MM.1S (cell line): ENCODE measurements around the gene GPS1.

Experiments used
- EZH2 ChIP-seq: fragments of 300-600 bp; sonication (generic); optimal IDR thresholded peaks from 2 replicates; pipeline ENCODE3; 2017; ENCODE audit warnings: low read depth, mild to moderate bottlenecking, antibody characterized with exemption, low read length, mixed read lengths
- EZH2phosphoT487 ChIP-seq: fragments of 300-600 bp; sonication (generic); IDR thresholded peaks from 2 replicates; pipeline ENCODE4 v1.6.1; 2018; ENCODE audit warnings: antibody characterized with exemption, low read length
- TF ChIP-seq, protein P1 (sequence below): fragments of 300-600 bp; sonication (generic); IDR thresholded peaks from 2 replicates; pipeline ENCODE4 v1.5.1; 2016; ENCODE audit warnings: antibody characterized with exemption, low read length, mixed read lengths

DNA sequence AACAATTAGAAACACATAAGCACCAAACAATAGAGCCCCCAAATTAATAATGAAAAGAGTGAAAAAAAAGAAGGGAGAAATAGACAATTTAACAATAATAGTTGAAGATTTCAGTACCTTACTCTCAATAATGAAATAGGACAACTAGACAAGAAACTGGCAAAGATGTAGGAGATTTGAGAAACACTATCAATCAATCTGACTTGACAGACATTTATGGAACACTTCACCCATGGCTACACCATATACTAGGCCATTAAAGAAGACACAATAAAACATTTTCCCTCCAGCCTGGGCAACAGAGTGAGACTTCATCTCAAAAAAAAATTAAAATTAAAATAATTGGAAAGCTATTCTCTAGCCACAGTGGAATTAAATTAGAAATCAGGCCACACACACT is 18.9 kb downstream of the GPS1 start:
- TF ChIP-seq, protein P1, sequence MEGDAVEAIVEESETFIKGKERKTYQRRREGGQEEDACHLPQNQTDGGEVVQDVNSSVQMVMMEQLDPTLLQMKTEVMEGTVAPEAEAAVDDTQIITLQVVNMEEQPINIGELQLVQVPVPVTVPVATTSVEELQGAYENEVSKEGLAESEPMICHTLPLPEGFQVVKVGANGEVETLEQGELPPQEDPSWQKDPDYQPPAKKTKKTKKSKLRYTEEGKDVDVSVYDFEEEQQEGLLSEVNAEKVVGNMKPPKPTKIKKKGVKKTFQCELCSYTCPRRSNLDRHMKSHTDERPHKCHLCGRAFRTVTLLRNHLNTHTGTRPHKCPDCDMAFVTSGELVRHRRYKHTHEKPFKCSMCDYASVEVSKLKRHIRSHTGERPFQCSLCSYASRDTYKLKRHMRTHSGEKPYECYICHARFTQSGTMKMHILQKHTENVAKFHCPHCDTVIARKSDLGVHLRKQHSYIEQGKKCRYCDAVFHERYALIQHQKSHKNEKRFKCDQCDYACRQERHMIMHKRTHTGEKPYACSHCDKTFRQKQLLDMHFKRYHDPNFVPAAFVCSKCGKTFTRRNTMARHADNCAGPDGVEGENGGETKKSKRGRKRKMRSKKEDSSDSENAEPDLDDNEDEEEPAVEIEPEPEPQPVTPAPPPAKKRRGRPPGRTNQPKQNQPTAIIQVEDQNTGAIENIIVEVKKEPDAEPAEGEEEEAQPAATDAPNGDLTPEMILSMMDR: no peak
- no peak for TF ChIP-seq EZH2phosphoT487
- TF ChIP-seq EZH2: no peak
